ENCODE measurements around the gene NRM.

The NRM gene

DNA sequence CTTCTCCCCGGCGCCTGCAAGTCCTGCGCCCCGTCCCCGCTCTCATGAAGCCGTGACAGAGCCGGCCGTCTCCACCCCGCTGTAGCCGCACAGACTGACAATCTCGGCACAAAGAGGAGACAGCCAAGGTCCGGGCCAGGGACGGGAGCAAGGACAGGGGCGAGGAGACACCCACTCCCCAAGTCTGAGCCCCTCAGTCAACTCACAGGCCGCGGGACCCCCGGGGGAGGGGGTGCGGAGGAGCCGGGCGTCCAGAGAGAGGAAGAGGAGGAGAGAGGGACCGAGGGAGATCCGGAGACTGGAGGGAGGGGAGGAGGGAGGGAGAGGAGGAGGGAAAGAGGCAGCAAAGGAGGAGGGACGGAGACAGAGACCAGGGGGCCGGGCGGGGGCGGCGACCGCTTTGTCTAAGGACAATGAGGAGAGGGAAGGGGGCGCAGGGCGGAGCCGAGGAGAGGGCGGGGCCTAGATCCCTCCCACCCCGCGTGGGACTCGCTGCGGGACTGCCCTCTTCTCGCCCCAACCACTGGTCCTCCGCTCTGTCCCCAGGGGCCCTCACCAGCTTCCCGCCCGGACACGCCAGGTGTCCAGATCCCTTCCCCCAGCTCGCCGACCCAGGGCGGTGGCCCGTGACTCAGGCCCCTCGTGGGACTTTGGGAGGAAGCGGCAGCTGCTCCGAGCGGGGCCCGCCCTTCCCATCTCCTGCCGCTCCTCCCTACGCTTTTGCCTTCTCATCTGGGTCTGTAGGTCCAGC is 3.7 kb downstream of the NRM start:
- peak; percentile 64 for ATAC-seq
- TF ChIP-seq ZFP3 (CRISPR knock-in tag; IDR thresholded peaks at IDR 0.05) = no peak
- no peak for TF ChIP-seq RARB (CRISPR knock-in tag; IDR thresholded peaks at IDR 0.05)
- no peak for TF ChIP-seq SNAI2 (CRISPR knock-in tag; IDR thresholded peaks at IDR 0.05)
- TF ChIP-seq ESRRG (CRISPR knock-in tag; IDR thresholded peaks at IDR 0.05) = no peak
- TF ChIP-seq ZC3H10 (CRISPR knock-in tag; IDR thresholded peaks at IDR 0.05) = no peak
- TF ChIP-seq, protein P1, sequence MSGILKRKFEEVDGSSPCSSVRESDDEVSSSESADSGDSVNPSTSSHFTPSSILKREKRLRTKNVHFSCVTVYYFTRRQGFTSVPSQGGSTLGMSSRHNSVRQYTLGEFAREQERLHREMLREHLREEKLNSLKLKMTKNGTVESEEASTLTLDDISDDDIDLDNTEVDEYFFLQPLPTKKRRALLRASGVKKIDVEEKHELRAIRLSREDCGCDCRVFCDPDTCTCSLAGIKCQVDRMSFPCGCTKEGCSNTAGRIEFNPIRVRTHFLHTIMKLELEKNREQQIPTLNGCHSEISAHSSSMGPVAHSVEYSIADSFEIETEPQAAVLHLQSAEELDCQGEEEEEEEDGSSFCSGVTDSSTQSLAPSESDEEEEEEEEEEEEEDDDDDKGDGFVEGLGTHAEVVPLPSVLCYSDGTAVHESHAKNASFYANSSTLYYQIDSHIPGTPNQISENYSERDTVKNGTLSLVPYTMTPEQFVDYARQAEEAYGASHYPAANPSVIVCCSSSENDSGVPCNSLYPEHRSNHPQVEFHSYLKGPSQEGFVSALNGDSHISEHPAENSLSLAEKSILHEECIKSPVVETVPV (CRISPR knock-in tag; IDR thresholded peaks at IDR 0.05) = no peak
- TF ChIP-seq BACH2 (CRISPR knock-in tag; IDR thresholded peaks at IDR 0.05; ENCODE audit: borderline replicate concordance) = no peak
- TF ChIP-seq, protein P2, sequence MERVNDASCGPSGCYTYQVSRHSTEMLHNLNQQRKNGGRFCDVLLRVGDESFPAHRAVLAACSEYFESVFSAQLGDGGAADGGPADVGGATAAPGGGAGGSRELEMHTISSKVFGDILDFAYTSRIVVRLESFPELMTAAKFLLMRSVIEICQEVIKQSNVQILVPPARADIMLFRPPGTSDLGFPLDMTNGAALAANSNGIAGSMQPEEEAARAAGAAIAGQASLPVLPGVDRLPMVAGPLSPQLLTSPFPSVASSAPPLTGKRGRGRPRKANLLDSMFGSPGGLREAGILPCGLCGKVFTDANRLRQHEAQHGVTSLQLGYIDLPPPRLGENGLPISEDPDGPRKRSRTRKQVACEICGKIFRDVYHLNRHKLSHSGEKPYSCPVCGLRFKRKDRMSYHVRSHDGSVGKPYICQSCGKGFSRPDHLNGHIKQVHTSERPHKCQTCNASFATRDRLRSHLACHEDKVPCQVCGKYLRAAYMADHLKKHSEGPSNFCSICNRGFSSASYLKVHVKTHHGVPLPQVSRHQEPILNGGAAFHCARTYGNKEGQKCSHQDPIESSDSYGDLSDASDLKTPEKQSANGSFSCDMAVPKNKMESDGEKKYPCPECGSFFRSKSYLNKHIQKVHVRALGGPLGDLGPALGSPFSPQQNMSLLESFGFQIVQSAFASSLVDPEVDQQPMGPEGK (CRISPR knock-in tag; IDR thresholded peaks at IDR 0.05; ENCODE audit: borderline replicate concordance) = no peak
- TF ChIP-seq ISL1 (CRISPR knock-in tag; IDR thresholded peaks at IDR 0.05) = no peak
- no peak for TF ChIP-seq GLIS3 (CRISPR knock-in tag; IDR thresholded peaks at IDR 0.05)

DNA sequence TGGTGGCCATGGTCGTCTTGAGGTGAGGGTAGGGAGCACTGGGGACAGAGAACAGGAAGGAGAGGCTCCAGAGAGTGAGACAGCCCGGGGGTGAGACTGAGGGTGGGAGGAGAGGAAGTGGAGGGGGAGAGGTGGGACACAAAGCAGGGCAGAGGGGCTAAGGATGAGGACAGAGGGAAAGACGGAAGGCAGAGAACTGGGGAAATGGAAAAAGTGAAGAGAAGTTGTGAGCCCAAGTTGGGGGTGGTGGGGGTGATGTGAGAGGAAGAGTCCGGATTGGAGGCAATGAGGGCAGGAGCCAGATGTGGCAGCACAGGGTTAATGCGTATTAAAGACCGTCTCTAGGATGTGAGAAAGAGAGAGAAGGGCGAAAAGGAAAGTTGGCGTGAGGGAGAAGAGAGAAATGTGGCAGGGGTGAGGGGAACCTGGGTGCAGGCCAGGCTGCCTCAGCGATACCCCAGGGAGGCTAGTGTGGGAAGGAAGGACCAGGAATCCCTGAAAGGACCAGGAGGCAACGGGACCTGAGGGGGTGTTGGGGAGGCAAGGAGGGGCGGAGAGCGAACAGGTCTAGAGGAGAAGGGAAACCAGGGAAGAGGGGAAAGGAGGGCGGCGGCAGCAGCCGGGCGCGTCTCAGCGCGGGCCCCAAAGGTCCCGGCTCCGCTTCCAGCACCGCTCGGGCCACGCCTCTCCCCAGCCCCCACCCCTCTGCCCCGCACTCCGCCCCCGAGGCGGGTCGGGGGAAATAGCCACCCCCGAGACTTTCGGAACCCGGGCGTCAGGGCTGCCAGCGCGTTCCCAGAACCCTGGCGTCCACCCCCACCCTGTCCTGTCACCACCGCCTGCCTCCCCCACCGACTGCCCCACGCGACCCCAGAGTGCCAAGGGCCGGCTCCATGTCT is 4.5 kb downstream of the NRM start, which contains the start of gene PPP1R18:
PPP1R18 (minus strand) TSS at position 637 of the 899 bp plus-strand sequence; CDS start at position 10, 627 bp downstream.
- TF ChIP-seq ZC3H10 (CRISPR knock-in tag; IDR thresholded peaks at IDR 0.05) (no peak), ZFP3 (CRISPR knock-in tag; IDR thresholded peaks at IDR 0.05) (no peak), TCF4 (CRISPR knock-in tag; IDR thresholded peaks at IDR 0.05; ENCODE audit: borderline replicate concordance) (no peak), ZFP30 (CRISPR knock-in tag; IDR thresholded peaks at IDR 0.05) (peak; percentile 64; the same call in 1 of the 2 replicates), ZNF565 (CRISPR knock-in tag; conservative IDR thresholded peaks at IDR 0.05; ENCODE audit: low read depth) (no peak)
- TF ChIP-seq, protein P3, sequence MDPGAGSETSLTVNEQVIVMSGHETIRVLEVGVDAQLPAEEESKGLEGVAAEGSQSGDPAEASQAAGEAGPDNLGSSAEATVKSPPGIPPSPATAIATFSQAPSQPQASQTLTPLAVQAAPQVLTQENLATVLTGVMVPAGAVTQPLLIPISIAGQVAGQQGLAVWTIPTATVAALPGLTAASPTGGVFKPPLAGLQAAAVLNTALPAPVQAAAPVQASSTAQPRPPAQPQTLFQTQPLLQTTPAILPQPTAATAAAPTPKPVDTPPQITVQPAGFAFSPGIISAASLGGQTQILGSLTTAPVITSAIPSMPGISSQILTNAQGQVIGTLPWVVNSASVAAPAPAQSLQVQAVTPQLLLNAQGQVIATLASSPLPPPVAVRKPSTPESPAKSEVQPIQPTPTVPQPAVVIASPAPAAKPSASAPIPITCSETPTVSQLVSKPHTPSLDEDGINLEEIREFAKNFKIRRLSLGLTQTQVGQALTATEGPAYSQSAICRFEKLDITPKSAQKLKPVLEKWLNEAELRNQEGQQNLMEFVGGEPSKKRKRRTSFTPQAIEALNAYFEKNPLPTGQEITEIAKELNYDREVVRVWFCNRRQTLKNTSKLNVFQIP (CRISPR knock-in tag; IDR thresholded peaks at IDR 0.05; ENCODE audit: borderline replicate concordance, low read depth) = no peak
- peak; percentile 44 for ATAC-seq

DNA sequence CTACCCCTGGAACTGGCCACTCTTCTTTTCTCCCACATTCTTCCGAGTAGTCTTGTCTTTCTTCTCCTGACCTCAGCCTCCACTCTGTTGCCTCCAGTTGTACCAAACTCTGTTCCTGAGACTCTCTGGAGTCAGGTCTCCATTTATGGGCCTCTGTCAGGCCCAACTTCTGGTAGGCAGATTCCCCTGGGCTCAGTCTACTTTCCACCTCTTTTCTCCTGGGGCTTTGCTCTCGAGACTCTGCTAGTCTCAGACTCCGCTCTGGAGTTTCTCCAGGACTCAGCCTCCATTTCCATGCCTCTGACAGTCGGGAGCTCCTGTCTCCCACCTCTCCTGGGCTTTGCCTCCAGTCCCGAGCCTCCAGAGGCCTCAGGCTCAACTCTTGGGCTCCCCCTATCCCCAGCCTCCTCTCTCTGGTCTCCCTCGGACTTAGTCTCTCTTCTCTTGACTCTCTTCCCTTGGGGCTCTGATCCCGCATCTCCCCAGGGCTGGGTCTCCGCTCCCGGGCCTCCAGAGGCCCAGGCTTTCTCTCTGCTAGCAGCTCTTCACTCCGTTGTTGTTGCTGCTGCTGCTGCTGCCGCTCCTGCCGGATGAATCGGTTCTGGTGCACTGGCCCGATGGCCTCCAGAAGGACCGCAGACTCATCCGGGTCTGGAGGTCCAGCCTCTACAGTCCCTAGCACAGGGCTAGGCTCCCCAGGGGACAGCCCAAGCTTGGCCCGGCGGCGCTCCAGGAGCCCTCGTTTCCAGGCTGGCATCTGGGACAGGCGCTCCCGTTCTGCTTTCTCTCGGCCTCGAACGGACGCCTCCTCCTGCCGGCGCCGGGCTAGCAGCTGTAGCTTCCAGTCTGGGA is 5.4 kb downstream of the NRM start:
- no peak for TF ChIP-seq ZFP3 (CRISPR knock-in tag; IDR thresholded peaks at IDR 0.05)
- no peak for TF ChIP-seq CSDC2 (CRISPR knock-in tag; IDR thresholded peaks at IDR 0.05)
- TF ChIP-seq OSR1 (CRISPR knock-in tag; IDR thresholded peaks at IDR 0.05) = no peak
- no peak for TF ChIP-seq TCF4 (CRISPR knock-in tag; IDR thresholded peaks at IDR 0.05; ENCODE audit: borderline replicate concordance)
- TF ChIP-seq ARNTL (CRISPR knock-in tag; IDR thresholded peaks at IDR 0.05; ENCODE audit: borderline replicate concordance, low read depth) = no peak
- TF ChIP-seq, protein P4, sequence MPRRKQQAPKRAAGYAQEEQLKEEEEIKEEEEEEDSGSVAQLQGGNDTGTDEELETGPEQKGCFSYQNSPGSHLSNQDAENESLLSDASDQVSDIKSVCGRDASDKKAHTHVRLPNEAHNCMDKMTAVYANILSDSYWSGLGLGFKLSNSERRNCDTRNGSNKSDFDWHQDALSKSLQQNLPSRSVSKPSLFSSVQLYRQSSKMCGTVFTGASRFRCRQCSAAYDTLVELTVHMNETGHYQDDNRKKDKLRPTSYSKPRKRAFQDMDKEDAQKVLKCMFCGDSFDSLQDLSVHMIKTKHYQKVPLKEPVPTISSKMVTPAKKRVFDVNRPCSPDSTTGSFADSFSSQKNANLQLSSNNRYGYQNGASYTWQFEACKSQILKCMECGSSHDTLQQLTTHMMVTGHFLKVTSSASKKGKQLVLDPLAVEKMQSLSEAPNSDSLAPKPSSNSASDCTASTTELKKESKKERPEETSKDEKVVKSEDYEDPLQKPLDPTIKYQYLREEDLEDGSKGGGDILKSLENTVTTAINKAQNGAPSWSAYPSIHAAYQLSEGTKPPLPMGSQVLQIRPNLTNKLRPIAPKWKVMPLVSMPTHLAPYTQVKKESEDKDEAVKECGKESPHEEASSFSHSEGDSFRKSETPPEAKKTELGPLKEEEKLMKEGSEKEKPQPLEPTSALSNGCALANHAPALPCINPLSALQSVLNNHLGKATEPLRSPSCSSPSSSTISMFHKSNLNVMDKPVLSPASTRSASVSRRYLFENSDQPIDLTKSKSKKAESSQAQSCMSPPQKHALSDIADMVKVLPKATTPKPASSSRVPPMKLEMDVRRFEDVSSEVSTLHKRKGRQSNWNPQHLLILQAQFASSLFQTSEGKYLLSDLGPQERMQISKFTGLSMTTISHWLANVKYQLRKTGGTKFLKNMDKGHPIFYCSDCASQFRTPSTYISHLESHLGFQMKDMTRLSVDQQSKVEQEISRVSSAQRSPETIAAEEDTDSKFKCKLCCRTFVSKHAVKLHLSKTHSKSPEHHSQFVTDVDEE (CRISPR knock-in tag; IDR thresholded peaks at IDR 0.05) = no peak
- TF ChIP-seq SNAI2 (CRISPR knock-in tag; IDR thresholded peaks at IDR 0.05) = no peak
- TF ChIP-seq, protein P1 (CRISPR knock-in tag; IDR thresholded peaks at IDR 0.05) = no peak
- no peak for TF ChIP-seq ZNF8 (CRISPR knock-in tag; IDR thresholded peaks at IDR 0.05)
- TF ChIP-seq, protein P2 (CRISPR knock-in tag; IDR thresholded peaks at IDR 0.05; ENCODE audit: borderline replicate concordance) = no peak
- TF ChIP-seq ISL1 (CRISPR knock-in tag; IDR thresholded peaks at IDR 0.05) = no peak
- no peak for ATAC-seq

Data from SK-N-SH treated with all-trans-retinoic acid at 6 μM for 48 hours (cell line).